ENCODE measurements around the gene PRICKLE3. TPM values are rescaled to one million over a fixed set of nuclear protein-coding genes. Genes with fewer than 3 reads are reported as not detected.

PRICKLE3 gene
- total and polyA plus RNA-seq, 2 experiments from 2014 or later = 4.7 to 13.7 TPM

DNA sequence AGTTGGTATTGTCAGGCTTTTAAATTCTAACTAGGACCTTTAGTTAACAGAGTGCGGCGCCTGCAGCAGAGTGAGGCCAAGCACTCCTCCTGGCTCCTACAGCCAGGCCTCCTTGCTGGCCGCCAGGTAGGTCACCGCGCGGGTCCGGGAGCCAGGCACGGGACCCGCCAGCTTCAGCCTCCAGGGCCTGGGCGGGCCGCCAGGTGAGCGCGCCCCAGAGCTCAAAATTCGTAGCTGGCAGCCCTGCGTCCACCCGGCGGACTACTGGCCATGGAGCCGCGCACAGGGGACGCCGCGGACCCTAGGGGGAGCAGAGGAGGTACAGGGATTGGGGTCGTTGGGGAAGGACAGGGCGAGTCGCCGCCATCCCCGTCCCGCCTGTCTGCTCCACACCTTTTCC, 23.6 kb downstream of the PRICKLE3 start, which contains the start of gene MAGIX:
MAGIX (plus strand) TSS at position 139 of the 400 bp plus-strand sequence; CDS start at position 271, 132 bp downstream.
- H3K27ac ChIP-seq (ENCODE audit: low read depth) = no peak within 1 kb of the TSS
- H3K36me3 ChIP-seq (ENCODE audit: insufficient read depth) = no peaks in the 10 kb centered on the region
- Mint-ChIP-seq H3K9me3 (no peaks in the 10 kb centered on the region; the same call in 2 of the 3 replicates), H3K36me3 (ENCODE audit: low read depth) (no peaks in the 10 kb centered on the region), H3K4me1 (peaks cover 12% of the 10 kb centered on the region), H3K4me3 (peak within 1 kb of the TSS; percentile 78), H3K27me3 (ENCODE audit: insufficient read depth, low read depth, poor library complexity) (peaks cover 30% of the 10 kb centered on the region), H3K27ac (no peak within 1 kb of the TSS)
- H2AFZ ChIP-seq = no peak within 1 kb of the TSS
- ATAC-seq (peak; percentile 11), DNase-seq (ENCODE audit: low spot score) (peak; percentile 42)
- peak within 1 kb of the TSS; percentile 58 for H3K4me3 ChIP-seq
- H3K9me2 ChIP-seq (ENCODE audit: insufficient read depth) = no peaks in the 10 kb centered on the region
- no peaks in the 10 kb centered on the region; the same call in 1 of the 2 replicates for H3K4me1 ChIP-seq (ENCODE audit: insufficient read depth)
- H3K27me3 ChIP-seq (ENCODE audit: insufficient read depth) = peaks cover 66% of the 10 kb centered on the region
- H3F3A ChIP-seq (replicated peaks; ENCODE audit: low read depth) = no peaks in the 10 kb centered on the region
- H3K79me2 ChIP-seq (replicated peaks; ENCODE audit: insufficient read depth) = no peaks in the 10 kb centered on the region
- TF ChIP-seq JUNB (IDR thresholded peaks at IDR 0.05; ENCODE audit: unreplicated experiment) (no peak), ZNF114 (CRISPR knock-in tag; IDR thresholded peaks at IDR 0.05) (no peak), CREB1 (CRISPR knock-in tag; IDR thresholded peaks at IDR 0.05; ENCODE audit: low read depth) (no peak), EZH2 (IDR thresholded peaks at IDR 0.05; ENCODE audit: low read depth, unreplicated experiment) (no peak), EZH2phosphoT487 (IDR thresholded peaks at IDR 0.05; ENCODE audit: unreplicated experiment) (no peak), CTCF (conservative IDR thresholded peaks at IDR 0.05; ENCODE audit: low read depth in 2 of 2) (no peak), POLR2AphosphoS5 (IDR thresholded peaks at IDR 0.05; ENCODE audit: low read depth) (no peak), STAT1 (IDR thresholded peaks at IDR 0.05; ENCODE audit: unreplicated experiment) (no peak), REST (IDR thresholded peaks at IDR 0.05; ENCODE audit: unreplicated experiment) (no peak), ZNF331 (CRISPR knock-in tag; IDR thresholded peaks at IDR 0.05; ENCODE audit: low read depth) (no peak)
- TF ChIP-seq, protein P1, sequence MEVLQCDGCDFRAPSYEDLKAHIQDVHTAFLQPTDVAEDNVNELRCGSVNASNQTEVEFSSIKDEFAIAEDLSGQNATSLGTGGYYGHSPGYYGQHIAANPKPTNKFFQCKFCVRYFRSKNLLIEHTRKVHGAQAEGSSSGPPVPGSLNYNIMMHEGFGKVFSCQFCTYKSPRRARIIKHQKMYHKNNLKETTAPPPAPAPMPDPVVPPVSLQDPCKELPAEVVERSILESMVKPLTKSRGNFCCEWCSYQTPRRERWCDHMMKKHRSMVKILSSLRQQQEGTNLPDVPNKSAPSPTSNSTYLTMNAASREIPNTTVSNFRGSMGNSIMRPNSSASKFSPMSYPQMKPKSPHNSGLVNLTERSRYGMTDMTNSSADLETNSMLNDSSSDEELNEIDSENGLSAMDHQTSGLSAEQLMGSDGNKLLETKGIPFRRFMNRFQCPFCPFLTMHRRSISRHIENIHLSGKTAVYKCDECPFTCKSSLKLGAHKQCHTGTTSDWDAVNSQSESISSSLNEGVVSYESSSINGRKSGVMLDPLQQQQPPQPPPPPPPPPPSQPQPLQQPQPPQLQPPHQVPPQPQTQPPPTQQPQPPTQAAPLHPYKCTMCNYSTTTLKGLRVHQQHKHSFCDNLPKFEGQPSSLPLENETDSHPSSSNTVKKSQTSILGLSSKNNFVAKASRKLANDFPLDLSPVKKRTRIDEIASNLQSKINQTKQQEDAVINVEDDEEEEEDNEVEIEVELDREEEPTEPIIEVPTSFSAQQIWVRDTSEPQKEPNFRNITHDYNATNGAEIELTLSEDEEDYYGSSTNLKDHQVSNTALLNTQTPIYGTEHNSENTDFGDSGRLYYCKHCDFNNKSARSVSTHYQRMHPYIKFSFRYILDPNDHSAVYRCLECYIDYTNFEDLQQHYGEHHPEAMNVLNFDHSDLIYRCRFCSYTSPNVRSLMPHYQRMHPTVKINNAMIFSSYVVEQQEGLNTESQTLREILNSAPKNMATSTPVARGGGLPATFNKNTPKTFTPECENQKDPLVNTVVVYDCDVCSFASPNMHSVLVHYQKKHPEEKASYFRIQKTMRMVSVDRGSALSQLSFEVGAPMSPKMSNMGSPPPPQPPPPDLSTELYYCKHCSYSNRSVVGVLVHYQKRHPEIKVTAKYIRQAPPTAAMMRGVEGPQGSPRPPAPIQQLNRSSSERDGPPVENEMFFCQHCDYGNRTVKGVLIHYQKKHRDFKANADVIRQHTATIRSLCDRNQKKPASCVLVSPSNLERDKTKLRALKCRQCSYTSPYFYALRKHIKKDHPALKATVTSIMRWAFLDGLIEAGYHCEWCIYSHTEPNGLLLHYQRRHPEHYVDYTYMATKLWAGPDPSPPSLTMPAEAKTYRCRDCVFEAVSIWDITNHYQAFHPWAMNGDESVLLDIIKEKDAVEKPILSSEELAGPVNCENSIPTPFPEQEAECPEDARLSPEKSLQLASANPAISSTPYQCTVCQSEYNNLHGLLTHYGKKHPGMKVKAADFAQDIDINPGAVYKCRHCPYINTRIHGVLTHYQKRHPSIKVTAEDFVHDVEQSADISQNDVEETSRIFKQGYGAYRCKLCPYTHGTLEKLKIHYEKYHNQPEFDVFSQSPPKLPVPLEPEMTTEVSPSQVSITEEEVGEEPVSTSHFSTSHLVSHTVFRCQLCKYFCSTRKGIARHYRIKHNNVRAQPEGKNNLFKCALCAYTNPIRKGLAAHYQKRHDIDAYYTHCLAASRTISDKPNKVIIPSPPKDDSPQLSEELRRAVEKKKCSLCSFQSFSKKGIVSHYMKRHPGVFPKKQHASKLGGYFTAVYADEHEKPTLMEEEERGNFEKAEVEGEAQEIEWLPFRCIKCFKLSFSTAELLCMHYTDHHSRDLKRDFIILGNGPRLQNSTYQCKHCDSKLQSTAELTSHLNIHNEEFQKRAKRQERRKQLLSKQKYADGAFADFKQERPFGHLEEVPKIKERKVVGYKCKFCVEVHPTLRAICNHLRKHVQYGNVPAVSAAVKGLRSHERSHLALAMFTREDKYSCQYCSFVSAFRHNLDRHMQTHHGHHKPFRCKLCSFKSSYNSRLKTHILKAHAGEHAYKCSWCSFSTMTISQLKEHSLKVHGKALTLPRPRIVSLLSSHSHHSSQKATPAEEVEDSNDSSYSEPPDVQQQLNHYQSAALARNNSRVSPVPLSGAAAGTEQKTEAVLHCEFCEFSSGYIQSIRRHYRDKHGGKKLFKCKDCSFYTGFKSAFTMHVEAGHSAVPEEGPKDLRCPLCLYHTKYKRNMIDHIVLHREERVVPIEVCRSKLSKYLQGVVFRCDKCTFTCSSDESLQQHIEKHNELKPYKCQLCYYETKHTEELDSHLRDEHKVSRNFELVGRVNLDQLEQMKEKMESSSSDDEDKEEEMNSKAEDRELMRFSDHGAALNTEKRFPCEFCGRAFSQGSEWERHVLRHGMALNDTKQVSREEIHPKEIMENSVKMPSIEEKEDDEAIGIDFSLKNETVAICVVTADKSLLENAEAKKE (CRISPR knock-in tag; IDR thresholded peaks at IDR 0.05) = no peak
- peak within 1 kb of the TSS; percentile 71 for H3K4me2 ChIP-seq
- H4K20me1 ChIP-seq (replicated peaks; ENCODE audit: insufficient read depth) = no peaks in the 10 kb centered on the region
